ENCODE measurements around the gene WDR53. TPM values are rescaled to one million over a fixed set of nuclear protein-coding genes. Genes with fewer than 3 reads are reported as not detected.

WDR53 gene
- total RNA-seq, 1 donor from 2014 or later = 12.2 TPM

- H3K36me3 Mint-ChIP-seq (ENCODE audit: low read depth) = no peaks in the 10 kb centered on the region
- H3K4me3 Mint-ChIP-seq (ENCODE audit: unreplicated experiment) = no peak overlapping the region
- TF ChIP-seq CTCF (IDR thresholded peaks at IDR 0.05) = peak; percentile 99
- no peaks in the 10 kb centered on the region for H3K9me3 Mint-ChIP-seq (ENCODE audit: low read depth)
- DNase-seq (ENCODE audit: low spot score) = no peak
- peaks cover 5% of the 10 kb centered on the region for H3K27me3 Mint-ChIP-seq (ENCODE audit: low read depth)
- H3K4me1 Mint-ChIP-seq (ENCODE audit: low read depth) = peaks cover 5% of the 10 kb centered on the region
- peak overlapping the region; percentile 57 for H3K27ac Mint-ChIP-seq (ENCODE audit: unreplicated experiment)
These were observed 41.0 kb upstream of the WDR53 start for GRCh38 chr3:196609343-196609775.

- Mint-ChIP-seq H3K4me1 (ENCODE audit: low read depth) (peaks cover 6% of the 10 kb centered on the region), H3K27me3 (ENCODE audit: low read depth) (peaks cover 5% of the 10 kb centered on the region), H3K36me3 (ENCODE audit: low read depth) (no peaks in the 10 kb centered on the region), H3K9me3 (ENCODE audit: low read depth) (no peaks in the 10 kb centered on the region), H3K27ac (ENCODE audit: unreplicated experiment) (no peak overlapping the region), H3K4me3 (ENCODE audit: unreplicated experiment) (no peak overlapping the region)
- DNase-seq (ENCODE audit: low spot score) = no peak
- no peak for TF ChIP-seq CTCF (IDR thresholded peaks at IDR 0.05)
These were observed 40.3 kb upstream of the WDR53 start for GRCh38 chr3:196608693-196609092.

DNA sequence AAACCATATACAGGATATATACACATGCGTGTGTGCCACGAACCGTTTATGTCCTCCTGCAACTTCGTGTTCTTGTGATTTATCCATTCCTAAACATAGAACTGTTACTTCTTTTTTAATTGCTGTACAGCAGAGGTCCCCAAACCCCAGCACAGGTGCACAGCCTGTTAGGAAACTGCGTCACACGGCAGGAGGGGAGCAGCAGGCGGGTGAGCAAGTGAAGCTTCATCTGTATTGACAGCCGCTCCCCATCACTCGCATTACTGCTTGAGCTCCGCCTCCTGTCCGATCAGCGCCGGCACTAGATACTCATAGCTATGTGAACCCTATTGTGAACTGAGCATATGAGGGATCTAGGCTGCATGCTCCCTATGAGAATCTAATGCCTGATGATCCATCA is 36.2 kb upstream of the WDR53 start:
- Mint-ChIP-seq H3K36me3 (ENCODE audit: low read depth) (no peaks in the 10 kb centered on the region), H3K4me3 (ENCODE audit: unreplicated experiment) (no peak overlapping the region), H3K27ac (ENCODE audit: unreplicated experiment) (no peak overlapping the region), H3K9me3 (ENCODE audit: low read depth) (no peaks in the 10 kb centered on the region), H3K27me3 (ENCODE audit: low read depth) (peaks cover 16% of the 10 kb centered on the region), H3K4me1 (ENCODE audit: low read depth) (peaks cover 6% of the 10 kb centered on the region)
- TF ChIP-seq CTCF (IDR thresholded peaks at IDR 0.05) = no peak
- DNase-seq (ENCODE audit: low spot score) = no peak

GRCh38 chr3:196603683-196604082 is 35.3 kb upstream of the WDR53 start:
- no peaks in the 10 kb centered on the region for H3K9me3 Mint-ChIP-seq (ENCODE audit: low read depth)

DNA sequence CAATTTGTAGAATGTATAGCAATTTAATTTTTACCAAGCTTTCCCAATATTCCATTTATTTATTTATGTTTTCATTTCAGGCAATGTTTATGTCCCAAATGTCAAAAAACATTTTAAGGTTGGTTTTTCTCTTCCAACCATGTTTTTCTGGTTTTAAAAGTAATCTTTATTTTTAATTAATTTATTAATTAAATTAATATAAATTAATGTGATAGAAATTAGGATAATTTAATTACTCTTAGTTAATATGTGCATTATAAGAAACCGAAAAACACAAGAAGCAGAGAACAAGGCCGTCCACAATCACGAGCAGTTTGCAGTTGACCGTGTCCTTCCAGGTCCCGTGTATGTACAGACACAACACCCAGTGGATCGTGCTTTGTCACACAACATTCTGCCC is 34.3 kb upstream of the WDR53 start:
- H3K27ac Mint-ChIP-seq (ENCODE audit: unreplicated experiment) = no peak overlapping the region
- H3K27me3 Mint-ChIP-seq (ENCODE audit: low read depth) = peaks cover 16% of the 10 kb centered on the region
- H3K4me3 Mint-ChIP-seq (ENCODE audit: unreplicated experiment) = no peak overlapping the region
- H3K36me3 Mint-ChIP-seq (ENCODE audit: low read depth) = no peaks in the 10 kb centered on the region
- H3K4me1 Mint-ChIP-seq (ENCODE audit: low read depth) = peaks cover 3% of the 10 kb centered on the region
- H3K9me3 Mint-ChIP-seq (ENCODE audit: low read depth) = no peaks in the 10 kb centered on the region
- no peak for TF ChIP-seq CTCF (IDR thresholded peaks at IDR 0.05)
- DNase-seq (ENCODE audit: low spot score) = no peak

More at GRCh38 chr3:196603683-196604082, 35.3 kb upstream of the WDR53 start:
- no peak for DNase-seq (ENCODE audit: low spot score)
- no peak overlapping the region for H3K4me3 Mint-ChIP-seq (ENCODE audit: unreplicated experiment)
- H3K36me3 Mint-ChIP-seq (ENCODE audit: low read depth) = no peaks in the 10 kb centered on the region
- no peak overlapping the region for H3K27ac Mint-ChIP-seq (ENCODE audit: unreplicated experiment)
- H3K27me3 Mint-ChIP-seq (ENCODE audit: low read depth) = peaks cover 16% of the 10 kb centered on the region
- H3K4me1 Mint-ChIP-seq (ENCODE audit: low read depth) = peaks cover 3% of the 10 kb centered on the region
- TF ChIP-seq CTCF (IDR thresholded peaks at IDR 0.05) = no peak
